H1 (cell line): ENCODE results near the gene A4GALT. TPM values are rescaled to one million over a fixed set of nuclear protein-coding genes. Genes with fewer than 3 reads are reported as not detected.

Experiments
- RBBP5 ChIP-seq: IDR thresholded peaks from 2 replicates; pipeline ENCODE4 v1.7.1; 2012; ENCODE audit warnings: low read depth, mild to moderate bottlenecking, inconsistent platforms, low read length, moderate library complexity, borderline replicate concordance
- polyA plus RNA-seq, 7 experiments: library from polyadenylated mRNA; depleted of rRNA in 3 of 7; stranded (reverse) in 5 of 7; unstranded in 2 of 7; fragments of >200 nt in 5 of 7; fragments of 200-250 nt in 2 of 7; gene quantifications; 1 replicate in 5 of 7; 2 replicates in 1 of 7; 4 replicates in 1 of 7; pipeline versions ENCODE4 v1.2.1 to v1.2.3, GENCODE V29; 2011 to 2013; ENCODE audit warnings: missing spikeins in 2 of 7, mixed read lengths in 2 of 7
- total RNA-seq: library from RNA; stranded (reverse); fragmentation: NEBNext Ultra II Directional; extraction: Animal tissue kit (Norgen Biotek cat#: 25700); gene quantifications from 2 replicates; pipeline ENCODE4 v1.2.1, GENCODE V29; 2021
- TF ChIP-seq, protein P1 (sequence below): fragments of 300-600 bp; sonication (generic); IDR thresholded peaks from 2 replicates; pipeline ENCODE4 v1.7.1; 2012; ENCODE audit warnings: low read length, moderate library complexity, mild to moderate bottlenecking, inconsistent platforms; ENCODE audit not compliant: insufficient replicate concordance

A4GALT gene
- total and polyA plus RNA-seq, 2 of the 8 experiments (the other 6 are each of a cell fraction or from before 2014, with no cell fraction given): 7.2 to 13.8 TPM

DNA sequence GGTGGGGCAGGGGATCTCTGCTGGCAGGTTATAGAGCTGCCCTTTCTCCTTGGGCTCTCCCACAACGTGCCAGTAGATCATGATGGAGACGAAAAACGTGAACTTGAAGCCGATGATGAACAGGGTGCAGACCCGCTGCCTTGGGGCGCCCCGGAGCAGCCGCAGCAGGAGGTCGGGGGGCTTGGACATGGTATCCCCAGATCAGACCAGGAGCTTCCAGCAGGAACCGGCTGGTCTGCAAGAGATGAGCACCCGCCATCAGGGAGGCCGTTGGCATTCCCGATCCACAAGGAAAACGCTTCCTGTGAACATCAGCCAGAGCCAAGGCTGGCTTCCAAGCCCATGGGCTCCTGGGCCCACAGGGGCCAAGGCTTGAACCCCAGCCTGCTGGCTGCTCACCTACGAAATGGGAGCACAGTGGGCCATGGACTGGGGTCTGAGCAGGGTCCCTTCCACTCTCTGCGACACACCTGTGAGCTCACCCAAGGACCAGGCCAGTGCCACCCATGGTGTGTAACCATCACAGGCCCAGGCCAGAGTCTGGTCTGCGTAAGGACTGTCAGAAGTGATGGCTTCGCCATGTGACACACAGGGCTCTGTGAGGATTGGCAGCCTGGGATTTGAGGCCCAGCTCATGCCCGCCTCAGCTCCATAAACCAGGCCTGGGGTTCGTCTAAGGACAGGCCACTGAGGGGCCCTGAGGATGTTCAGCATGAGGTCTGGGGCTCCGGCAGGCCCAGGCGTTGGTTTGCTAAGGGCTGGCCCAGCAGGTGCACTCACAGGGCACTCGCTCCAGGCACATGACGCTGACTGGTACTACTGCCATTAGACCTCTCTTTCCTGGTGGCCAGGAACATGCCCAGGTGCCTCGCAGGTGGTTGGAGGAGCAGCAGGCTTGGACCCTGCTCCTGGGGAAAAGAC is 26.6 kb downstream of the A4GALT start (continued):
- TF ChIP-seq, protein P1, sequence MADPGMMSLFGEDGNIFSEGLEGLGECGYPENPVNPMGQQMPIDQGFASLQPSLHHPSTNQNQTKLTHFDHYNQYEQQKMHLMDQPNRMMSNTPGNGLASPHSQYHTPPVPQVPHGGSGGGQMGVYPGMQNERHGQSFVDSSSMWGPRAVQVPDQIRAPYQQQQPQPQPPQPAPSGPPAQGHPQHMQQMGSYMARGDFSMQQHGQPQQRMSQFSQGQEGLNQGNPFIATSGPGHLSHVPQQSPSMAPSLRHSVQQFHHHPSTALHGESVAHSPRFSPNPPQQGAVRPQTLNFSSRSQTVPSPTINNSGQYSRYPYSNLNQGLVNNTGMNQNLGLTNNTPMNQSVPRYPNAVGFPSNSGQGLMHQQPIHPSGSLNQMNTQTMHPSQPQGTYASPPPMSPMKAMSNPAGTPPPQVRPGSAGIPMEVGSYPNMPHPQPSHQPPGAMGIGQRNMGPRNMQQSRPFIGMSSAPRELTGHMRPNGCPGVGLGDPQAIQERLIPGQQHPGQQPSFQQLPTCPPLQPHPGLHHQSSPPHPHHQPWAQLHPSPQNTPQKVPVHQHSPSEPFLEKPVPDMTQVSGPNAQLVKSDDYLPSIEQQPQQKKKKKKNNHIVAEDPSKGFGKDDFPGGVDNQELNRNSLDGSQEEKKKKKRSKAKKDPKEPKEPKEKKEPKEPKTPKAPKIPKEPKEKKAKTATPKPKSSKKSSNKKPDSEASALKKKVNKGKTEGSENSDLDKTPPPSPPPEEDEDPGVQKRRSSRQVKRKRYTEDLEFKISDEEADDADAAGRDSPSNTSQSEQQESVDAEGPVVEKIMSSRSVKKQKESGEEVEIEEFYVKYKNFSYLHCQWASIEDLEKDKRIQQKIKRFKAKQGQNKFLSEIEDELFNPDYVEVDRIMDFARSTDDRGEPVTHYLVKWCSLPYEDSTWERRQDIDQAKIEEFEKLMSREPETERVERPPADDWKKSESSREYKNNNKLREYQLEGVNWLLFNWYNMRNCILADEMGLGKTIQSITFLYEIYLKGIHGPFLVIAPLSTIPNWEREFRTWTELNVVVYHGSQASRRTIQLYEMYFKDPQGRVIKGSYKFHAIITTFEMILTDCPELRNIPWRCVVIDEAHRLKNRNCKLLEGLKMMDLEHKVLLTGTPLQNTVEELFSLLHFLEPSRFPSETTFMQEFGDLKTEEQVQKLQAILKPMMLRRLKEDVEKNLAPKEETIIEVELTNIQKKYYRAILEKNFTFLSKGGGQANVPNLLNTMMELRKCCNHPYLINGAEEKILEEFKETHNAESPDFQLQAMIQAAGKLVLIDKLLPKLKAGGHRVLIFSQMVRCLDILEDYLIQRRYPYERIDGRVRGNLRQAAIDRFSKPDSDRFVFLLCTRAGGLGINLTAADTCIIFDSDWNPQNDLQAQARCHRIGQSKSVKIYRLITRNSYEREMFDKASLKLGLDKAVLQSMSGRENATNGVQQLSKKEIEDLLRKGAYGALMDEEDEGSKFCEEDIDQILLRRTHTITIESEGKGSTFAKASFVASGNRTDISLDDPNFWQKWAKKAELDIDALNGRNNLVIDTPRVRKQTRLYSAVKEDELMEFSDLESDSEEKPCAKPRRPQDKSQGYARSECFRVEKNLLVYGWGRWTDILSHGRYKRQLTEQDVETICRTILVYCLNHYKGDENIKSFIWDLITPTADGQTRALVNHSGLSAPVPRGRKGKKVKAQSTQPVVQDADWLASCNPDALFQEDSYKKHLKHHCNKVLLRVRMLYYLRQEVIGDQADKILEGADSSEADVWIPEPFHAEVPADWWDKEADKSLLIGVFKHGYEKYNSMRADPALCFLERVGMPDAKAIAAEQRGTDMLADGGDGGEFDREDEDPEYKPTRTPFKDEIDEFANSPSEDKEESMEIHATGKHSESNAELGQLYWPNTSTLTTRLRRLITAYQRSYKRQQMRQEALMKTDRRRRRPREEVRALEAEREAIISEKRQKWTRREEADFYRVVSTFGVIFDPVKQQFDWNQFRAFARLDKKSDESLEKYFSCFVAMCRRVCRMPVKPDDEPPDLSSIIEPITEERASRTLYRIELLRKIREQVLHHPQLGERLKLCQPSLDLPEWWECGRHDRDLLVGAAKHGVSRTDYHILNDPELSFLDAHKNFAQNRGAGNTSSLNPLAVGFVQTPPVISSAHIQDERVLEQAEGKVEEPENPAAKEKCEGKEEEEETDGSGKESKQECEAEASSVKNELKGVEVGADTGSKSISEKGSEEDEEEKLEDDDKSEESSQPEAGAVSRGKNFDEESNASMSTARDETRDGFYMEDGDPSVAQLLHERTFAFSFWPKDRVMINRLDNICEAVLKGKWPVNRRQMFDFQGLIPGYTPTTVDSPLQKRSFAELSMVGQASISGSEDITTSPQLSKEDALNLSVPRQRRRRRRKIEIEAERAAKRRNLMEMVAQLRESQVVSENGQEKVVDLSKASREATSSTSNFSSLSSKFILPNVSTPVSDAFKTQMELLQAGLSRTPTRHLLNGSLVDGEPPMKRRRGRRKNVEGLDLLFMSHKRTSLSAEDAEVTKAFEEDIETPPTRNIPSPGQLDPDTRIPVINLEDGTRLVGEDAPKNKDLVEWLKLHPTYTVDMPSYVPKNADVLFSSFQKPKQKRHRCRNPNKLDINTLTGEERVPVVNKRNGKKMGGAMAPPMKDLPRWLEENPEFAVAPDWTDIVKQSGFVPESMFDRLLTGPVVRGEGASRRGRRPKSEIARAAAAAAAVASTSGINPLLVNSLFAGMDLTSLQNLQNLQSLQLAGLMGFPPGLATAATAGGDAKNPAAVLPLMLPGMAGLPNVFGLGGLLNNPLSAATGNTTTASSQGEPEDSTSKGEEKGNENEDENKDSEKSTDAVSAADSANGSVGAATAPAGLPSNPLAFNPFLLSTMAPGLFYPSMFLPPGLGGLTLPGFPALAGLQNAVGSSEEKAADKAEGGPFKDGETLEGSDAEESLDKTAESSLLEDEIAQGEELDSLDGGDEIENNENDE: no peak
- no peak for TF ChIP-seq RBBP5
